ENCODE measurements around the gene PRSS8. TPM values are rescaled to one million over a fixed set of nuclear protein-coding genes. Genes with fewer than 3 reads are reported as not detected.
"Not testable (repeated sequence)": the region's sequence is repeated elsewhere in the genome, so short reads cannot be mapped to it uniquely, and the experiment has no call there.

PRSS8 gene
- 1 to 10 TPM in 2 of 10 donors, under 1 TPM in 6, not detected in 2; 0.11 to 4.2 (median 0.25) TPM for polyA plus RNA-seq (ENCODE audit: insufficient read length in 10 of 10)
- long read RNA-seq, donor 1 = 0 reads
- long read RNA-seq, donor 2 = 0 reads
- long read RNA-seq, donor 3 = 0 reads
- long read RNA-seq, donor 4 = 0 reads
- long read RNA-seq, donor 5 = 0 reads
- long read RNA-seq, donor 6 = 0 reads
- long read RNA-seq, donor 7 = 0 reads
- long read RNA-seq, donor 8 = 0 reads
- long read RNA-seq, donor 9 = 0 reads

GRCh38 chr16:31135535-31136286 is at the start of gene PRSS8:
Gene PRSS8 (minus strand): TSS chr16:31135727. CDS start chr16:31135498, 229 bp downstream.
- DNase-seq = no peak

GRCh38 chr16:31184888-31185287 is 49.4 kb upstream of the PRSS8 start:
- no peak for DNase-seq

GRCh38 chr16:31183432-31184428 is 48.2 kb upstream of the PRSS8 start:
- no peak for DNase-seq

GRCh38 chr16:31182391-31182790 is 46.9 kb upstream of the PRSS8 start:
- no peak for DNase-seq

GRCh38 chr16:31181102-31181830 is 45.7 kb upstream of the PRSS8 start:
- DNase-seq = peak in 1 of 3 donors; percentile 63

- peak; percentile 92 to 98 (median 98) for DNase-seq
Measured at GRCh38 chr16:31179747-31180459, 44.4 kb upstream of the PRSS8 start, which contains the start of gene FUS. Gene FUS (plus strand): TSS chr16:31180139. CDS start chr16:31180215, 76 bp downstream.

- no peak for DNase-seq
Measured at GRCh38 chr16:31179219-31179746, 43.8 kb upstream of the PRSS8 start.

- no peak for DNase-seq
Measured at GRCh38 chr16:31177136-31177535, 41.6 kb upstream of the PRSS8 start.

- DNase-seq = not testable (repeated sequence)
Measured at GRCh38 chr16:31170048-31170447, 34.5 kb upstream of the PRSS8 start.

- no peak for DNase-seq
Measured at GRCh38 chr16:31168848-31169247, 33.3 kb upstream of the PRSS8 start.

GRCh38 chr16:31167315-31167714 is 31.8 kb upstream of the PRSS8 start:
- no peak for DNase-seq

- DNase-seq = no peak
Measured at GRCh38 chr16:31157136-31157535, 21.6 kb upstream of the PRSS8 start.

- not testable (repeated sequence) for DNase-seq
Measured at GRCh38 chr16:31150976-31151375, 15.4 kb upstream of the PRSS8 start.

- DNase-seq = no peak
Measured at GRCh38 chr16:31149894-31150890, 14.7 kb upstream of the PRSS8 start, which contains the start of gene PRSS36. Gene PRSS36 (minus strand): TSS chr16:31150066. CDS start chr16:31150035, 31 bp downstream.

- DNase-seq = no peak
Measured at GRCh38 chr16:31149332-31149731, 13.8 kb upstream of the PRSS8 start.

GRCh38 chr16:31148896-31149295 is 13.4 kb upstream of the PRSS8 start:
- DNase-seq = no peak

GRCh38 chr16:31148281-31148728 is 12.8 kb upstream of the PRSS8 start:
- DNase-seq = no peak

GRCh38 chr16:31147574-31147973 is 12.0 kb upstream of the PRSS8 start:
- DNase-seq = no peak
